ENCODE measurements around the gene SLIT3. TPM values are rescaled to one million over a fixed set of nuclear protein-coding genes. Genes with fewer than 3 reads are reported as not detected.

Gene SLIT3
- total RNA-seq, 6 donors from 2014 or later = 10.8 to 57.3 (median 32.2) TPM

GRCh38 chr5:168989731-168990505 lies 311.0 kb downstream of the SLIT3 start:
- Histone ChIP-seq H3K4me1 (no peaks in the 10 kb centered on the region), H3K9me3 (no peaks in the 10 kb centered on the region), H3K27me3 (no peaks in the 10 kb centered on the region), H3K36me3 (no peaks in the 10 kb centered on the region), H3K27ac (no peak overlapping the region), H3K4me3 (no peak overlapping the region)
- no peak for TF ChIP-seq EP300 (IDR thresholded peaks at IDR 0.05)
- no peak for TF ChIP-seq CTCF (IDR thresholded peaks at IDR 0.05)
- no peak for TF ChIP-seq POLR2AphosphoS5 (IDR thresholded peaks at IDR 0.05)
- no peak for DNase-seq
- ATAC-seq (ENCODE audit: low FRiP score in 2 of 2) = no peak
- 62 to 67% methylated on average over 8 of the region's 8 CpGs for WGBS, 2 donors

- Histone ChIP-seq H3K4me3 (no peak overlapping the region), H3K9me3 (no peaks in the 10 kb centered on the region), H3K27ac (no peak overlapping the region), H3K4me1 (no peaks in the 10 kb centered on the region), H3K27me3 (no peaks in the 10 kb centered on the region), H3K36me3 (no peaks in the 10 kb centered on the region)
- DNase-seq (no peak), ATAC-seq (ENCODE audit: low FRiP score in 2 of 2) (no peak)
- 83 to 84% methylated on average over 2 of the region's 2 CpGs for WGBS, 2 donors
- TF ChIP-seq POLR2AphosphoS5 (IDR thresholded peaks at IDR 0.05) = no peak
- TF ChIP-seq EP300 (IDR thresholded peaks at IDR 0.05) = no peak
- TF ChIP-seq POLR2A (IDR thresholded peaks at IDR 0.05) = no peak
- TF ChIP-seq CTCF (IDR thresholded peaks at IDR 0.05) = no peak
Measured at GRCh38 chr5:168988699-168989098, 312.2 kb downstream of the SLIT3 start.

GRCh38 chr5:168987543-168988300 lies 313.2 kb downstream of the SLIT3 start:
- Histone ChIP-seq H3K4me3 (no peak overlapping the region), H3K36me3 (no peaks in the 10 kb centered on the region), H3K27me3 (no peaks in the 10 kb centered on the region), H3K4me1 (no peaks in the 10 kb centered on the region), H3K27ac (no peak overlapping the region), H3K9me3 (no peaks in the 10 kb centered on the region)
- TF ChIP-seq CTCF (IDR thresholded peaks at IDR 0.05) (peak; percentile 53 to 84 (median 78)), POLR2AphosphoS5 (IDR thresholded peaks at IDR 0.05) (no peak), EP300 (IDR thresholded peaks at IDR 0.05) (no peak), POLR2A (IDR thresholded peaks at IDR 0.05) (no peak)
- 30 to 38% methylated on average over 10 to 11 of the region's 11 CpGs for WGBS, 2 donors
- peak in 1 of 2 donors; percentile 45 for DNase-seq
- peak in 1 of 2 donors; percentile 78 for ATAC-seq (ENCODE audit: low FRiP score in 2 of 2)

GRCh38 chr5:168985454-168985853 lies 315.5 kb downstream of the SLIT3 start:
- WGBS, 2 donors = 84 to 93% methylated on average over 5 of the region's 5 CpGs
- Histone ChIP-seq H3K27me3 (no peaks in the 10 kb centered on the region), H3K36me3 (no peaks in the 10 kb centered on the region), H3K27ac (no peak overlapping the region), H3K4me1 (no peaks in the 10 kb centered on the region), H3K9me3 (no peaks in the 10 kb centered on the region), H3K4me3 (no peak overlapping the region)
- TF ChIP-seq POLR2A (IDR thresholded peaks at IDR 0.05) (no peak), POLR2AphosphoS5 (IDR thresholded peaks at IDR 0.05) (no peak), CTCF (IDR thresholded peaks at IDR 0.05) (no peak), EP300 (IDR thresholded peaks at IDR 0.05) (no peak)
- DNase-seq (no peak), ATAC-seq (ENCODE audit: low FRiP score in 2 of 2) (no peak)
